ENCODE data around the gene TMOD1.

TMOD1 gene

GRCh38 chr9:97517331-97518089 lies 16.0 kb downstream of the TMOD1 start:
- no peak for DNase-seq (ENCODE audit: low read depth)

- DNase-seq (ENCODE audit: low read depth), result no peak
Observed at GRCh38 chr9:97518166-97518908, 16.9 kb downstream of the TMOD1 start.

GRCh38 chr9:97518909-97519307 lies 17.4 kb downstream of the TMOD1 start:
- no peak for DNase-seq (ENCODE audit: low read depth)

- no peak for DNase-seq (ENCODE audit: low read depth)
Observed at GRCh38 chr9:97519441-97519970, 18.0 kb downstream of the TMOD1 start.

- no peak for DNase-seq (ENCODE audit: low read depth)
Observed at GRCh38 chr9:97521576-97522333, 20.3 kb downstream of the TMOD1 start.

GRCh38 chr9:97524424-97524823 lies 23.0 kb downstream of the TMOD1 start:
- DNase-seq (ENCODE audit: low read depth), result no peak

- DNase-seq (ENCODE audit: low read depth), result no peak
Observed at GRCh38 chr9:97525451-97525850, 24.0 kb downstream of the TMOD1 start.

GRCh38 chr9:97526895-97527575 lies 25.6 kb downstream of the TMOD1 start:
- DNase-seq (ENCODE audit: low read depth), result no peak

- no peak for DNase-seq (ENCODE audit: low read depth)
Observed at GRCh38 chr9:97527626-97528528, 26.4 kb downstream of the TMOD1 start.

GRCh38 chr9:97528529-97529230 lies 27.2 kb downstream of the TMOD1 start:
- no peak for DNase-seq (ENCODE audit: low read depth)

DNA sequence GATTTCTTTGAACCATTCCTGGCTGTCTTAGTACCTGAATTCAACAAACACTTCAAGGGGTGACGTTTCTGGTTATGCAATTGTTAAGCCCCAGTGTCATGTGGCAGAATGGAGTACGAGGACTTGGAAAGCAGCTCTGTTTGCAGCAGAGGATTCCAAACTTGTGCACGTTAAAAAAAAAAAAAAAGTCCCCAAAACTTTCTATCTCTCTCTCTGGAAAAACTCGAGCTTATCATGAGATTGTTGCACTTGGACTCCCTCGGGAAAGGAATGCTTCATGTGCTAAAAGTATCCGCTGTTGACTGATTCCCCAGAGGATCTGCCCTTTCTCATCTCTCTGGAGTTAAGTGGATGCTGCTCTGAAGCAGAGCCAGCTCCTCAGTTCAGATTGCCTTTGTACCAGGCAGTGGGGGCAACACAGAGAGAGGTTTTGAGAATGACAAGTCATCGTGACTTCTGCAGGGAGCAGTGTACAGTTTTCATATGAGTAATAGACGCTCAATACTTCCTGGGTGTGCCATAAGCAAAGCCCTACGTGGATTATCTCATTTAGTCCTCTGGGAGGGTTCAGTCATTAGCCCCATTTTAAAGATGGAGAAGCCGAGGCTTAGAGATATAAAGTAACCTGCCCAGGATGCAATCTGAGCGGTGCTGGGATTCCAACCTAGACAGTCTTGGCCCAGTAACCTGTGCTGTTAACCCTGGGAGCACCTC lies 28.1 kb downstream of the TMOD1 start:
- no peak for DNase-seq (ENCODE audit: low read depth)

GRCh38 chr9:97531888-97532376 lies 30.5 kb downstream of the TMOD1 start:
- no peak for DNase-seq (ENCODE audit: low read depth)

DNA sequence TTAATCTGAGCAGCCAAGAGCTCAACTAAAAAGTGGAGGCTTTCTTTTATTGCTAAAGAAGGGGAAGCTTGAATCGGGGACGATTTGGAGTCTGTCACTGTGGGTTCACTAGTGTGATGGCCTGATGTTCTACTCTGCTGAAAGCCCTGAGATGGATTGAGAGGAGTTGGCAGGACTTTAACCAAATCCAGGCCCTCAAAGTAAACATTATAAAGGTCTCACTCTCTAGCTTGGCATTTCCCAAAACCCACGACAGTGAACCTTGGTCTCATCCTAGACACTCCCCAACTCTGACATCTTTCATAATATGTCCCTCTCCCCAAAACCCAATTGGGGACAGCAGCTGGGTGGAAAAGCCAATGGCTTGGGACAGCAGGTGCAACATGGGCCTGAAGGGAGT lies 32.7 kb downstream of the TMOD1 start:
- DNase-seq (ENCODE audit: low read depth), result no peak

- no peak for DNase-seq (ENCODE audit: low read depth)
Observed at GRCh38 chr9:97534961-97535594, 33.6 kb downstream of the TMOD1 start.

- no peak for DNase-seq (ENCODE audit: low read depth)
Observed at GRCh38 chr9:97535771-97536170, 34.3 kb downstream of the TMOD1 start.

GRCh38 chr9:97536480-97536879 lies 35.0 kb downstream of the TMOD1 start:
- DNase-seq (ENCODE audit: low read depth), result no peak

DNA sequence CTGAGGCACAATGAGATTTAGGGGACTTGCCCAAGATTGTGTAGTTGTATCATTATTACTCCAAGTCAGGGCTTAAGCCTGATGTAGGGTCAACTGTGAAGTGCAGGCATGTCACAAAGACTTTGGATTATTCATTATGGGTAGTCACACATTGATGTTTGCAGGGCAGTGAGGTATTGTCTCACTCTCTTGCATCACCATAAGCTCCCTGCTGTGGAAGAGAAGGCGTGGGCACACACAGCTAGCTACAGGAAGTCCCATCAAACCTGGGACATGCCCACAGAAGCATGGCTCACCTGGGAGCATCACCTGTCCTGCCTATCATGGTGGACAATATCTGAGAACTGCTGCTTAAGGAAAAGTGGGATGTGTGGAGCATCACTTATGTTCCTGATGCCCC lies 42.1 kb downstream of the TMOD1 start:
- DNase-seq (ENCODE audit: low read depth), result no peak

DNA sequence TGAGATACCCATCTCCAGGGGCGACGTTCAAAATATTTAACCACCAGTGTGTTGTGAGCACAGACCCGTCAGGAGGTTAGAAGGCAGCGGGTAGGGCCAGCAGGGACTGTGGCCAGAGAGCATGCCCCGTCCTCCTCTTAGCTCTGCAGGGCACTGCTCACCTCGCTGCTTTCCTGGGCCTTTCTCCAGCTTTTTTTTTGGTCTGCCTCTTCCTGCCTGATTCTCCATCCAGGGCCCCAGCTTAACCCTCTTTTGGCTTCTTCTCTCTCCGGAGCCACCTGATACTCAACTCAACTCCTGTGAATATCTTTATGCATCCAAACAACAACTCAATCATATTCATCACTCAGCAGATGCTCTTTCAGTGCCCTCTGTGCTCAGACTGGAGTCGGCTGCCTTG lies 44.0 kb downstream of the TMOD1 start:
- no peak for DNase-seq (ENCODE audit: low read depth)
